ENCODE results near the gene KLC4. TPM values are rescaled to one million over a fixed set of nuclear protein-coding genes. Genes with fewer than 3 reads are reported as not detected.

The KLC4 gene
- total and polyA plus RNA-seq, 4 donors: 16.1 to 36.0 (median 26.4) TPM

GRCh38 chr6:43054206-43054943 lies 5.1 kb upstream of the KLC4 start:
- peak overlapping the region; percentile 60 to 87 for H3K9ac ChIP-seq (ENCODE audit: insufficient read depth in 1 of 2, low read length in 2 of 2)
- peak overlapping the region; percentile 87 to 96 for H3K27ac ChIP-seq (ENCODE audit: low read depth in 1 of 2, low read length in 1 of 2)
- H3K9me3 ChIP-seq (ENCODE audit: control insufficient read depth in 4 of 4, insufficient read depth in 3 of 4, low read length in 3 of 4): no peaks in the 10 kb centered on the region
- TF ChIP-seq CTCF (IDR thresholded peaks at IDR 0.05; ENCODE audit: control extremely low read depth, extremely low read depth): no peak
- H3K27me3 ChIP-seq (ENCODE audit: control insufficient read depth in 3 of 3, insufficient read depth in 3 of 3, low read length in 2 of 3): no peaks in the 10 kb centered on the region
- peaks cover 0 to 28% (median 24%) of the 10 kb centered on the region in 4 donors for H3K36me3 ChIP-seq (ENCODE audit: control insufficient read depth in 4 of 4, insufficient read depth in 4 of 4, low read length in 4 of 4)
- H3K4me3 ChIP-seq: no peak overlapping the region
- ATAC-seq (ENCODE audit: insufficient read depth, low FRiP score) (no peak), DNase-seq (peak in 1 of 3 donors; percentile 12)
- peaks cover 5 to 39% (median 10%) of the 10 kb centered on the region in 5 donors for H3K4me1 ChIP-seq (ENCODE audit: control insufficient read depth in 5 of 5, insufficient read depth in 5 of 5, low read length in 5 of 5)
- 69 to 71% methylated on average over 17 of the region's 17 CpGs for WGBS, 2 donors

GRCh38 chr6:43055966-43056365 lies 3.5 kb upstream of the KLC4 start:
- H3K27me3 ChIP-seq (ENCODE audit: control insufficient read depth in 3 of 3, insufficient read depth in 3 of 3, low read length in 2 of 3): no peaks in the 10 kb centered on the region
- DNase-seq: no peak
- 91% methylated on average over 8 of the region's 8 CpGs for WGBS, 2 donors

GRCh38 chr6:43058531-43058930 lies 900 bp upstream of the KLC4 start:
- no peaks in the 10 kb centered on the region for H3K9me3 ChIP-seq (ENCODE audit: control insufficient read depth in 4 of 4, insufficient read depth in 3 of 4, low read length in 3 of 4)
- ATAC-seq (ENCODE audit: insufficient read depth, low FRiP score) (no peak), DNase-seq (no peak)
- H3K4me1 ChIP-seq (ENCODE audit: control insufficient read depth in 5 of 5, insufficient read depth in 5 of 5, low read length in 5 of 5): peaks cover 4 to 25% (median 12%) of the 10 kb centered on the region in 5 donors
- no peaks in the 10 kb centered on the region for H3K27me3 ChIP-seq (ENCODE audit: control insufficient read depth in 3 of 3, insufficient read depth in 3 of 3, low read length in 2 of 3)
- no peak for TF ChIP-seq CTCF (IDR thresholded peaks at IDR 0.05; ENCODE audit: control extremely low read depth, extremely low read depth)
- H3K36me3 ChIP-seq (ENCODE audit: control insufficient read depth in 4 of 4, insufficient read depth in 4 of 4, low read length in 4 of 4): peaks cover 0 to 21% (median 17%) of the 10 kb centered on the region in 4 donors
- WGBS, 2 donors: 81 to 85% methylated on average over 1 of the region's 1 CpG
- H3K9ac ChIP-seq (ENCODE audit: insufficient read depth in 1 of 2, low read length in 2 of 2): peak overlapping the region; percentile 77 to 78
- peak overlapping the region; percentile 75 for H3K4me3 ChIP-seq
- H3K27ac ChIP-seq (ENCODE audit: low read depth in 1 of 2, low read length in 1 of 2): peak overlapping the region in 1 of 2 donors; percentile 86

More at GRCh38 chr6:43055966-43056365, 3.5 kb upstream of the KLC4 start:
- Histone ChIP-seq H3K4me1 (ENCODE audit: control insufficient read depth in 5 of 5, insufficient read depth in 5 of 5, low read length in 5 of 5) (peaks cover 11 to 45% (median 15%) of the 10 kb centered on the region in 5 donors), H3K36me3 (ENCODE audit: control insufficient read depth in 4 of 4, insufficient read depth in 4 of 4, low read length in 4 of 4) (peaks cover 0 to 16% (median 12%) of the 10 kb centered on the region in 4 donors), H3K9me3 (ENCODE audit: control insufficient read depth in 4 of 4, insufficient read depth in 3 of 4, low read length in 3 of 4) (no peaks in the 10 kb centered on the region), H3K9ac (ENCODE audit: insufficient read depth in 1 of 2, low read length in 2 of 2) (no peak overlapping the region), H3K4me3 (no peak overlapping the region), H3K27ac (ENCODE audit: low read depth in 1 of 2, low read length in 1 of 2) (no peak overlapping the region)
- TF ChIP-seq CTCF (IDR thresholded peaks at IDR 0.05; ENCODE audit: control extremely low read depth, extremely low read depth): no peak
- ATAC-seq (ENCODE audit: insufficient read depth, low FRiP score): no peak
